Esophagus muscularis mucosa (tissue), 4 donors: Measurements from ENCODE around the gene RERE. TPM values are rescaled to one million over a fixed set of nuclear protein-coding genes. Genes with fewer than 3 reads are reported as not detected.

Experiments used
- DNase-seq: peaks from one replicate; pipeline ENCODE4 v3.0.0-alpha.2; 2017; ENCODE audit errors: extremely low spot score
- H3K27ac ChIP-seq, 4 donors: fragments of 200-600 bp; sonication (generic); replicated peaks in 1 of 4; 1 replicate in 3 of 4; 2 replicates in 1 of 4; pipeline ENCODE4 v1.5.1; 2016 to 2019; ENCODE audit warnings: mild to moderate bottlenecking in 1 of 4
- H3K27me3 ChIP-seq, 4 donors: fragments of 200-600 bp; sonication (generic); one replicate each; pipeline versions ENCODE4 v1.5.1 to v1.6.0; 2016 to 2019
- H3K36me3 ChIP-seq, 4 donors: fragments of 200-600 bp; sonication (generic); one replicate each; pipeline ENCODE4 v1.5.1; 2016 to 2019
- H3K4me1 ChIP-seq, 4 donors: fragments of 200-600 bp; sonication (generic); one replicate each; pipeline ENCODE4 v1.5.1; 2016 to 2019
- H3K4me3 ChIP-seq, 4 donors: fragments of 200-600 bp; sonication (generic); 1 replicate in 2 of 4; 2 replicates in 2 of 4; pipeline ENCODE4 v1.5.1; 2016 to 2019; ENCODE audit warnings: mild to moderate bottlenecking in 4 of 4, moderate library complexity in 1 of 4
- H3K9me3 ChIP-seq, 4 donors: fragments of 200-600 bp; sonication (generic); 1 replicate in 3 of 4; 2 replicates in 1 of 4; pipeline ENCODE4 v1.5.1; 2016 to 2019
- EP300 ChIP-seq: sonication (generic); formaldehyde crosslinking; IDR thresholded peaks from one replicate; pipeline ENCODE4 v1.6.1; 2017; ENCODE audit warnings: antibody characterized with exemption
- POLR2A ChIP-seq: fragments of 450-650 bp; IDR thresholded peaks from one replicate; pipeline ENCODE4 v1.6.1; 2017; ENCODE audit warnings: antibody characterized with exemption, moderate library complexity, mild to moderate bottlenecking, low read depth
- POLR2AphosphoS5 ChIP-seq, 2 donors: sonication (generic); formaldehyde crosslinking; IDR thresholded peaks; one replicate each; pipeline ENCODE4 v1.6.1; 2017; ENCODE audit warnings: antibody characterized with exemption in 2 of 2
- WGBS: methylation state at CpG from one replicate; pipeline ENCODE4 v1.1.5; 2018; 5-methylcytosine and 5-hydroxymethylcytosine counted together
- intact Hi-C: fragments of 100-400 bp; cut with DNase I; formaldehyde crosslinking; loops from one replicate; pipeline ENCODE4 v1.15.1; 2023
- total RNA-seq, 4 donors: library from RNA; depleted of rRNA; stranded (reverse); fragments of >200 nt; gene quantifications; one replicate each; pipeline versions ENCODE4 v1.1.0 to v1.2.1, GENCODE V29; 2016
- TF ChIP-seq, protein P1 (sequence below), 3 experiments: fragments of 200-600 bp in 2 of 3; fragments of 450-650 bp in 1 of 3; sonication (generic) in 2 of 3; IDR thresholded peaks; one replicate each; pipeline ENCODE4 v1.5.1; 2017 to 2019; ENCODE audit warnings: antibody characterized with exemption in 3 of 3, mild to moderate bottlenecking in 2 of 3, moderate library complexity in 1 of 3

RERE gene
- total RNA-seq, 4 donors from 2014 or later = 133 to 212 (median 168) TPM

DNA sequence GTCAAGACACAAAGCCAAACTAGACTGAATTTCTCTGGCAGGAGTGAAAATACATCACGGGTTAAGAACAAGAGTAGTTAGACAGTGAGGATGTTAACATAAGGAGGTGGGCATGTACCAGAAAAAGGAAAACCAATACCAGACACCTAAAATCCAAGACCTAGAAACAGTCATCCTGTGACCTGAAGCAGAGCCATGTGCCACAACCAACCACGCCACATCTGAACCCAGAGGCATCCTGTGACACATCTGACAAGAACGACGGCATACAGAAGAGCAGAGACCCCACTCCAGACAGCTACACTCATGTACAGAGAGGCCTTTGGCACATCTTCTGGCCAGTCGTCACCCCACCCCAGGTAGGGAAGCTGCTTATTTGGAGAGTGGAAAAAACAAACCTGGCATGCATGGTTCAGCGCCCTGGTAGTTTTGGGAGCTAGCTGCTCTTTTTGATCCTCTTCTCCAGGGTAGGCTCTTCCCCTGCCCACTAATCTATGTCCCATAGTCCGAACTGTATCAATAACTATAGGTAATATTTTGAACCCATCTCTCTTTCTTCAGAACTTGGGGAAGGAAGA, 427.4 kb downstream of the RERE start:
- peak overlapping the region in 1 of 4 donors; percentile 21 for H3K27ac ChIP-seq
- no peak overlapping the region for H3K4me3 ChIP-seq
- DNase-seq = no peak
- peaks cover 0 to 14% (median 5%) of the 10 kb centered on the region in 4 donors for H3K36me3 ChIP-seq
- H3K27me3 ChIP-seq = no peaks in the 10 kb centered on the region
- no peaks in the 10 kb centered on the region for H3K9me3 ChIP-seq
- intact Hi-C loops = no loop called here
- 86% methylated on average over 7 of the region's 7 CpGs for WGBS
- TF ChIP-seq, protein P1, sequence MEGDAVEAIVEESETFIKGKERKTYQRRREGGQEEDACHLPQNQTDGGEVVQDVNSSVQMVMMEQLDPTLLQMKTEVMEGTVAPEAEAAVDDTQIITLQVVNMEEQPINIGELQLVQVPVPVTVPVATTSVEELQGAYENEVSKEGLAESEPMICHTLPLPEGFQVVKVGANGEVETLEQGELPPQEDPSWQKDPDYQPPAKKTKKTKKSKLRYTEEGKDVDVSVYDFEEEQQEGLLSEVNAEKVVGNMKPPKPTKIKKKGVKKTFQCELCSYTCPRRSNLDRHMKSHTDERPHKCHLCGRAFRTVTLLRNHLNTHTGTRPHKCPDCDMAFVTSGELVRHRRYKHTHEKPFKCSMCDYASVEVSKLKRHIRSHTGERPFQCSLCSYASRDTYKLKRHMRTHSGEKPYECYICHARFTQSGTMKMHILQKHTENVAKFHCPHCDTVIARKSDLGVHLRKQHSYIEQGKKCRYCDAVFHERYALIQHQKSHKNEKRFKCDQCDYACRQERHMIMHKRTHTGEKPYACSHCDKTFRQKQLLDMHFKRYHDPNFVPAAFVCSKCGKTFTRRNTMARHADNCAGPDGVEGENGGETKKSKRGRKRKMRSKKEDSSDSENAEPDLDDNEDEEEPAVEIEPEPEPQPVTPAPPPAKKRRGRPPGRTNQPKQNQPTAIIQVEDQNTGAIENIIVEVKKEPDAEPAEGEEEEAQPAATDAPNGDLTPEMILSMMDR (IDR thresholded peaks at IDR 0.05) = no peak
- TF ChIP-seq POLR2A (no peak), POLR2AphosphoS5 (IDR thresholded peaks at IDR 0.05) (no peak), EP300 (no peak)
- peaks cover 63 to 89% (median 80%) of the 10 kb centered on the region in 4 donors for H3K4me1 ChIP-seq

DNA sequence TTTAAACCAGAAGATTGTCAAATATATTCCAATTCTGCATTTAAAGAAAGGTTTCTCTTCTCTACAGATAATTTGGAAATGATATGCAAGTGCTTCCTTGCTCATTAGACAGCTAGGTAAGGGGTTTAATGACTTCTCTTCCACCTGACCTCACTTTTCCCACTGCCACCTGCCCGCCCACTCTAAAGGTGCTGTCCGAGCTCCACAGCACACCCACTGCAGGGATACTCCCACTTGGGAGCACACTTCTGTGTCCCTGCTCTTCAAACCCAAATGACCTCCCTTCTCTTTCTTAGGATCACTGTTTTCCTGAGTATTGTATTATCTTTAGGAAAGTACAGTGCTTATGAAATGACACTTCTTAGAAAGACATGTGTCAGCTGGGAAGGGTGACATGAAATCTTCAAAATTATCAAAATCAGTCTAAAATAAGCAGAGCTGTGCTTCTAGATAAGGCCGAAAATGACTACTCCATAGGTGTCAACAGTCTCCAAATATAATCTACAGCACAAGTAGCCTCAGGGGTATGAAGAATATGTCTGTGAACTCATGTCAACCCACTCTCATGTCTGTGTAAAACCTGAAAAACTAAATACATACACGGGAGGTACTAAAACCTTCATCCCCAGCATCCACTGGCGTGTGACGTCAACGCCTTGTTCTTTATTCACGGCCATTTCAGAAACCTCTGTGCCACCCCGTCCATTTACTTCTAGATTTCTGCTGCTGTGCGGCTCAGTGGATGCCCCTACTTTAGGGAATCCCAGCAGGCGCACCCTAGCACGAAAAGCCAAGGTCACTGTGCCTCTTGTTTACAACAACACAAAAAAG, 428.5 kb downstream of the RERE start:
- DNase-seq = no peak
- H3K9me3 ChIP-seq = no peaks in the 10 kb centered on the region
- WGBS = 90% methylated on average over 12 of the region's 12 CpGs
- H3K27ac ChIP-seq = peak overlapping the region in 1 of 4 donors; percentile 21
- H3K4me1 ChIP-seq = peaks cover 65 to 89% (median 81%) of the 10 kb centered on the region in 4 donors
- no peaks in the 10 kb centered on the region for H3K27me3 ChIP-seq
- intact Hi-C loops = no loop called here
- no peak overlapping the region for H3K4me3 ChIP-seq
- H3K36me3 ChIP-seq = peaks cover 0 to 16% (median 5%) of the 10 kb centered on the region in 4 donors
- TF ChIP-seq POLR2A (no peak), EP300 (no peak), POLR2AphosphoS5 (IDR thresholded peaks at IDR 0.05) (no peak)
- TF ChIP-seq, protein P1 (IDR thresholded peaks at IDR 0.05) = no peak

DNA sequence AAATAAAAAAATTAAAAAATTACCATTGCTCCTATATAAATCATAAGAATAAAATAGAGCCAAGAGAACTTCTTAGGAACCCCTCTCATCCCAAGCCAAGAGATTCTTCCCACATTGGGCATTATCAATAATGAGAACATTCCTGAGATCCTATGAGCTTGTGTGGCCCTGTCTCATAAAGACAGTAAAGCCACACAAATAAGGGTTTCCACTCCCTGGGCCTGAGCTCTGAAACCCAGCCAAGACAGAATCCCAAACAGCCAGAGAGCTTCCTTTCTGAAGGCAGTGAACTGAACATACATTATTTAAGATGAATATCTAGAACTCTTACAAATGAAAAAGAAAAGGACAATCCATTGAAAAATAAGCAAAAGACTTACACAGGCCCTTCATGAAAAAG, 431.2 kb downstream of the RERE start:
- intact Hi-C loops = no loop called here

DNA sequence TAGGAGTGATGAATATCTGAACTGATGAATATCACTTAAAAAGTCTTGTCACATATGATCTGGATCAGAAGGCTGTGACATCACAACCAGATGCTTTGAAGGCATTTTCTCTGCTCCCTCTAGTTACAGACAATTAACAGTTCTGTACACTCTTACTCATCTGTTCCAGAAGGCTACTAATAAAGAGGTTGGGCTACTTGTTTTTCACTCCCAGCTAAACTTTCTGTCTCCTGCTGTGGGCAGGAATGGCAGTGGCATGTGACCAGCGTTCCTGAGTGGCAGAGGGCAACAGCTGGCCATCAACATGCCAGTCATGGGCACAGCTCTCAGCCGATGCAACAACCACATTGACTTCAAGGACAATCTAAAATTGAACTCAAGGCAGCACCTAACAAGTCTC, 432.9 kb downstream of the RERE start:
- intact Hi-C loops = no loop called here
- TF ChIP-seq, protein P1 (IDR thresholded peaks at IDR 0.05) = no peak
- TF ChIP-seq POLR2AphosphoS5 (IDR thresholded peaks at IDR 0.05) (no peak), POLR2A (no peak), EP300 (no peak)
- DNase-seq = no peak
- H3K9me3 ChIP-seq = no peaks in the 10 kb centered on the region
- 61% methylated on average over 2 of the region's 2 CpGs for WGBS
- no peak overlapping the region for H3K4me3 ChIP-seq
- H3K27ac ChIP-seq = peak overlapping the region; percentile 26 to 95 (median 93)
- peaks cover 3 to 26% (median 6%) of the 10 kb centered on the region in 4 donors for H3K36me3 ChIP-seq
- H3K27me3 ChIP-seq = no peaks in the 10 kb centered on the region
- H3K4me1 ChIP-seq = peaks cover 79 to 90% (median 86%) of the 10 kb centered on the region in 4 donors

More for the DNA sequence above, 431.2 kb downstream of the RERE start:
- no peak for TF ChIP-seq POLR2A
- TF ChIP-seq POLR2AphosphoS5 (IDR thresholded peaks at IDR 0.05) = no peak
- TF ChIP-seq, protein P1 (IDR thresholded peaks at IDR 0.05) = no peak
- DNase-seq = no peak
- peaks cover 5 to 32% (median 6%) of the 10 kb centered on the region in 4 donors for H3K36me3 ChIP-seq
- H3K9me3 ChIP-seq = no peaks in the 10 kb centered on the region
- no peak overlapping the region for H3K4me3 ChIP-seq
- peaks cover 69 to 90% (median 84%) of the 10 kb centered on the region in 4 donors for H3K4me1 ChIP-seq
- H3K27me3 ChIP-seq = no peaks in the 10 kb centered on the region
- H3K27ac ChIP-seq = peak overlapping the region; percentile 29 to 64 (median 37)
